GM10266 (cell line): ENCODE results near the gene TRPC4.

Experiments used
- DNase-seq: peaks from one replicate; pipeline ENCODE4 v3.0.0; 2012; ENCODE audit errors: extremely low spot score
- CTCF ChIP-seq: IDR thresholded peaks from 2 replicates; pipeline ENCODE4 v1.5.1; 2012; ENCODE audit warnings: mild to moderate bottlenecking, low read depth; ENCODE audit not compliant: control insufficient read depth, insufficient read depth; ENCODE audit errors: missing control alignments

The TRPC4 gene

GRCh38 chr13:37878921-37879320 lies 9.3 kb upstream of the TRPC4 start:
- DNase-seq, result no peak
- no peak for TF ChIP-seq CTCF

GRCh38 chr13:37878496-37878895 lies 8.9 kb upstream of the TRPC4 start:
- no peak for TF ChIP-seq CTCF
- DNase-seq, result no peak

GRCh38 chr13:37870895-37871550 lies 1.5 kb upstream of the TRPC4 start:
- DNase-seq, result no peak
- TF ChIP-seq CTCF, result no peak

GRCh38 chr13:37870489-37870845 lies 895 bp upstream of the TRPC4 start:
- no peak for DNase-seq
- TF ChIP-seq CTCF, result no peak

GRCh38 chr13:37869506-37869755 lies 141 bp downstream of the TRPC4 start:
- TF ChIP-seq CTCF, result no peak
- DNase-seq, result no peak

DNA sequence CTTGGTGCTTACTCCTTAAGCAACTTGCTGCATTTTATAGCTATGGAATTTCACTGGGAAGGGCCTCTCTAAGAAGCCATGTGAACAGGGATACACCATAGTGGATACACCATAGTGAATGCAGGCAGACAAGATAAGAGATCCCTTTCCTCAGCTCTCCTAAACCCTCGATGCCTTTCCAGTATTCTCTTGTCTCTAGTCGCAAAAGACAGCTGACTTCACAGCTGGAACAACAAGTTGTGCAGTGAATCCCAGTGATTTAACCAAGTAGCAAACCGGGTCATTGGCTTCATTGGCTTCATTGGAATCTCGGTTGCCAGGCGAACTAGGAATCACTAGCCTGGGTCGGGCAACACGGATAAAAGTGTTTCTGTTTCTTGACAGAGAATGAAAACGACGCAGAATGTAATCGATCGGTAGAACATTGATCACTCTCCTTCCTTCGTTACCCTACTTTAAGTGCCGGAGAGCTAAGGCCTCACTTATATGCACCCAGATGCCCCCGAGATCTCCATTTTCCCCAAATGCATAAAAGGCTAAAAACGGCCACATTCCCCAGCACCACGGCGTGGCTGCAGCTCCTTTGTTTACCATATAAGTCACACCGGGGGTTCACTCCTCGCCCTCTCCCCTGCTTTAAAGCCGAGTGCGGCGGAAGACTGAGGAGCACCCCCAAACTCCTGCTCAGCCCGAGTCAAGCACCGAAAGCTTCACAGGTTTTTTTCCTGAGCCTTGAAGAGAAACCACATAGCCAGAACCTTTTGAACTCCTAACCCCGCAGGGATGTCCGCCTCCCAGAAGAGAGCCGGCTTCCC lies 674 bp downstream of the TRPC4 start:
- DNase-seq, result no peak
- no peak for TF ChIP-seq CTCF

GRCh38 chr13:37863708-37864107 lies 5.9 kb downstream of the TRPC4 start:
- no peak for TF ChIP-seq CTCF
- no peak for DNase-seq
